H9 (cell line): ENCODE results near the gene PNMA3. TPM values are rescaled to one million over a fixed set of nuclear protein-coding genes. Genes with fewer than 3 reads are reported as not detected.

Experiments used
- DNase-seq: peaks from one replicate; pipeline ENCODE4 v3.0.0-alpha.2; 2017
- H2AFZ ChIP-seq: one replicate; pipeline ENCODE4 v1.6.1; 2013; ENCODE audit warnings: mild to moderate bottlenecking, low read length, control low read depth, moderate library complexity
- H2AK5ac ChIP-seq: 2 replicates; pipeline ENCODE4 v1.6.1; 2013; ENCODE audit warnings: low read length, control low read depth, mixed read lengths; ENCODE audit not compliant: insufficient read length
- H2BK120ac ChIP-seq: one replicate; pipeline ENCODE4 v1.6.1; 2013; ENCODE audit warnings: low read depth, mild to moderate bottlenecking, low read length, control low read depth, inconsistent platforms; ENCODE audit not compliant: poor library complexity, severe bottlenecking
- H2BK12ac ChIP-seq: 2 replicates; pipeline ENCODE4 v1.6.1; 2013; ENCODE audit warnings: low read length, control low read depth, mixed read lengths, low read depth; ENCODE audit not compliant: insufficient read length
- H2BK15ac ChIP-seq: 2 replicates; pipeline ENCODE4 v1.6.1; 2013; ENCODE audit warnings: low read depth, low read length, control low read depth
- H2BK20ac ChIP-seq: one replicate; pipeline ENCODE4 v1.6.1; 2013; ENCODE audit warnings: low read depth, mild to moderate bottlenecking, low read length, control low read depth, inconsistent platforms; ENCODE audit not compliant: poor library complexity, severe bottlenecking
- H2BK5ac ChIP-seq: 2 replicates; pipeline ENCODE4 v1.6.1; 2013; ENCODE audit warnings: low read length, control low read depth, mixed read lengths; ENCODE audit not compliant: insufficient read length
- H3K14ac ChIP-seq: 2 replicates; pipeline ENCODE4 v1.6.1; 2013; ENCODE audit warnings: low read length, control low read depth; ENCODE audit not compliant: insufficient read depth
- H3K18ac ChIP-seq: 2 replicates; pipeline ENCODE4 v1.6.1; 2013; ENCODE audit warnings: low read depth, mild to moderate bottlenecking, mixed read lengths, low read length, control low read depth; ENCODE audit not compliant: insufficient read length
- H3K23ac ChIP-seq: 2 replicates; pipeline ENCODE4 v1.6.1; 2013; ENCODE audit warnings: low read length, control low read depth, mixed read lengths, low read depth; ENCODE audit not compliant: insufficient read length
- H3K23me2 ChIP-seq: 2 replicates; pipeline ENCODE4 v1.6.1; 2013; ENCODE audit warnings: low read depth, mild to moderate bottlenecking, mixed read lengths, low read length, control low read depth; ENCODE audit not compliant: insufficient read length, poor library complexity, severe bottlenecking
- H3K27ac ChIP-seq: 2 replicates; pipeline ENCODE4 v1.5.1; 2013; ENCODE audit warnings: low read length, control low read depth, mixed read lengths, low read depth; ENCODE audit not compliant: insufficient read length
- H3K27me3 ChIP-seq: 2 replicates; pipeline ENCODE4 v1.6.1; 2013; ENCODE audit warnings: low read length, control low read depth, inconsistent platforms; ENCODE audit not compliant: insufficient read depth
- H3K4ac ChIP-seq: 2 replicates; pipeline ENCODE4 v1.6.1; 2013; ENCODE audit warnings: low read depth, mild to moderate bottlenecking, control low read depth, inconsistent platforms, low read length, moderate library complexity
- H3K4me1 ChIP-seq: 2 replicates; pipeline ENCODE4 v1.6.1; 2013; ENCODE audit warnings: low read length, control low read depth, inconsistent platforms; ENCODE audit not compliant: insufficient read depth
- H3K4me2 ChIP-seq: 2 replicates; pipeline ENCODE4 v1.6.1; 2013; ENCODE audit warnings: low read length, control low read depth, mixed read lengths; ENCODE audit not compliant: insufficient read length, insufficient read depth
- H3K56ac ChIP-seq: 2 replicates; pipeline ENCODE4 v1.6.1; 2013; ENCODE audit warnings: low read depth, mild to moderate bottlenecking, mixed read lengths, low read length, control low read depth; ENCODE audit not compliant: insufficient read length
- H3K79me1 ChIP-seq: 2 replicates; pipeline ENCODE4 v1.6.1; 2013; ENCODE audit warnings: low read depth, mild to moderate bottlenecking, moderate library complexity, low read length, control low read depth, inconsistent platforms; ENCODE audit not compliant: insufficient read depth, poor library complexity, severe bottlenecking
- H3K79me2 ChIP-seq: 2 replicates; pipeline ENCODE4 v1.6.1; 2013; ENCODE audit warnings: low read length, control low read depth, inconsistent platforms; ENCODE audit not compliant: insufficient read depth
- H3K9ac ChIP-seq: 2 replicates; pipeline ENCODE4 v1.6.1; 2013; ENCODE audit warnings: low read length, control low read depth, mixed read lengths; ENCODE audit not compliant: insufficient read length; ENCODE audit errors: extremely low read depth
- H3K9me3 ChIP-seq: one replicate; pipeline ENCODE4 v1.6.1; 2013; ENCODE audit warnings: low read depth, low read length, inconsistent platforms; ENCODE audit not compliant: control insufficient read depth
- H3T11ph ChIP-seq: one replicate; pipeline ENCODE4 v1.6.1; 2013; ENCODE audit warnings: mild to moderate bottlenecking, low read length, control low read depth, inconsistent platforms
- H4K20me1 ChIP-seq: one replicate; pipeline ENCODE4 v1.6.1; 2013; ENCODE audit not compliant: control insufficient read depth, insufficient read length, insufficient read depth
- H4K5ac ChIP-seq: 2 replicates; pipeline ENCODE4 v1.6.1; 2013; ENCODE audit warnings: low read depth, mild to moderate bottlenecking, mixed read lengths, low read length, control low read depth; ENCODE audit not compliant: insufficient read length
- H4K8ac ChIP-seq: replicated peaks from 2 replicates; pipeline ENCODE4 v1.6.1; 2013; ENCODE audit warnings: low read length, control low read depth, mixed read lengths, low read depth; ENCODE audit not compliant: insufficient read length
- H4K91ac ChIP-seq: 2 replicates; pipeline ENCODE4 v1.6.1; 2013; ENCODE audit warnings: low read depth, mild to moderate bottlenecking, moderate library complexity, mixed read lengths, low read length, control low read depth; ENCODE audit not compliant: insufficient read length
- H3K27ac Mint-ChIP-seq, 3 experiments: 2 replicates in 2 of 3; 3 replicates in 1 of 3; pipeline ENCODE4 v1.8.0; 2020 to 2021; ENCODE audit warnings: mixed read lengths in 3 of 3, mild to moderate bottlenecking in 1 of 3, moderate library complexity in 1 of 3
- H3K27me3 Mint-ChIP-seq: 2 replicates; pipeline ENCODE4 v1.8.0; 2021; ENCODE audit warnings: low read depth, mild to moderate bottlenecking, moderate library complexity, mixed read lengths
- H3K36me3 Mint-ChIP-seq, 3 experiments: 2 replicates in 2 of 3; 3 replicates in 1 of 3; pipeline ENCODE4 v1.8.0; 2020 to 2021; ENCODE audit warnings: low read depth in 3 of 3, mixed read lengths in 3 of 3; ENCODE audit not compliant: insufficient read depth in 1 of 3
- H3K4me1 Mint-ChIP-seq, 2 experiments: 2 replicates each; pipeline ENCODE4 v1.8.0; 2020; ENCODE audit warnings: mixed read lengths in 2 of 2
- H3K4me3 Mint-ChIP-seq, 2 experiments: 2 replicates in 1 of 2; 3 replicates in 1 of 2; pipeline ENCODE4 v1.8.0; 2020 to 2021; ENCODE audit warnings: mild to moderate bottlenecking in 2 of 2, mixed read lengths in 2 of 2, moderate library complexity in 1 of 2
- H3K9me3 Mint-ChIP-seq, 2 experiments: 2 replicates in 1 of 2; 3 replicates in 1 of 2; pipeline ENCODE4 v1.8.0; 2020; ENCODE audit warnings: mild to moderate bottlenecking in 2 of 2, mixed read lengths in 2 of 2, moderate library complexity in 1 of 2
- WGBS: extraction: QIAGEN DNeasy Blood & Tissue Kit; methylation state at CpG from one replicate; pipeline ENCODE4 v1.1.7; 2013; ENCODE audit warnings: missing lambda C conversion rate, low lambda C conversion rate, mixed read lengths; ENCODE audit not compliant: insufficient read length; ENCODE audit errors: extremely low coverage; 5-methylcytosine and 5-hydroxymethylcytosine counted together
- total RNA-seq: library from RNA; stranded (reverse); gene quantifications from 2 replicates; pipeline ENCODE4 v1.2.1, GENCODE V29; 2021
- TF ChIP-seq, protein P1 (sequence below): fragments of 200-600 bp; sonication (generic); conservative IDR thresholded peaks from 3 replicates; pipeline ENCODE4 v1.8.0; 2021; ENCODE audit warnings: antibody characterized with exemption, mild to moderate bottlenecking

The PNMA3 gene
- total RNA-seq, 1 experiment from 2014 or later, result 9.4 TPM

DNA sequence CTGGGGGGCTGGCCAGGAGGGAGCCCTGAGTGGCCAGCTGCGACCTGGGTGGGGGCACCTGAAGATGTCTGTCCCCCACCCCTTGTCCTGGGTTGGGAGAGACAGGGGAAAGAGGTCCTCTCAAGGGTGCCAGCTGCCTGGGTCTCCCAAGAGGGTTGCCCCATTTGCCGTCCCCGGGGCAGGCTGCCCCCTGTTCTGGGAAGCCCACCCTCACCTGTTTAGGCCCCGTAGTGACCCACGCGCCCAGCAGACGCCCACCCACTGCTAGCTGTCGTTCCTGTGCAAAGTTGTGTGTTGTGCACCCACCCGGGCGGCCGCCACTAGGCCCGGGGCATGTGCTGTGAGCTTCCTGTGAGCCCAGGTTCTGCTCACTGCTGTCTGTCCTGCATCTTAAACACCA lies 25.5 kb upstream of the PNMA3 start:
- Mint-ChIP-seq H3K27ac (peak overlapping the region in 1 of 3 experiments; percentile 48; a peak in 1 of 7 replicates), H3K36me3 (peaks cover 5 to 12% (median 5%) of the 10 kb centered on the region in 3 experiments; a peak in 6 of 7 replicates), H3K4me1 (no peaks in the 10 kb centered on the region), H3K4me3 (no peak overlapping the region), H3K9me3 (peaks cover 62 to 77% of the 10 kb centered on the region in 2 experiments), H3K27me3 (peaks cover 27% of the 10 kb centered on the region)
- H3K4me2 ChIP-seq, result no peak overlapping the region
- no peak overlapping the region for H2BK20ac ChIP-seq
- H4K8ac ChIP-seq, result no peak overlapping the region
- H3K14ac ChIP-seq, result no peak overlapping the region
- no peaks in the 10 kb centered on the region for H3K79me1 ChIP-seq
- H3T11ph ChIP-seq, result no peak overlapping the region
- no CpG with 5 or more reads among the region's 12 CpGs for WGBS
- peaks cover 22% of the 10 kb centered on the region for H3K9me3 ChIP-seq
- no peak overlapping the region for H2AFZ ChIP-seq
- H3K79me2 ChIP-seq, result no peaks in the 10 kb centered on the region
- no peaks in the 10 kb centered on the region for H3K27me3 ChIP-seq
- H3K9ac ChIP-seq, result no peak overlapping the region
- no peak overlapping the region for H4K5ac ChIP-seq
- no peak overlapping the region for H3K23ac ChIP-seq
- H3K56ac ChIP-seq, result no peak overlapping the region
- H2BK5ac ChIP-seq, result no peak overlapping the region
- H4K20me1 ChIP-seq, result no peaks in the 10 kb centered on the region
- H3K27ac ChIP-seq, result no peak overlapping the region
- H3K23me2 ChIP-seq, result peaks cover 5% of the 10 kb centered on the region
- H2BK120ac ChIP-seq, result no peak overlapping the region
- TF ChIP-seq, protein P1, sequence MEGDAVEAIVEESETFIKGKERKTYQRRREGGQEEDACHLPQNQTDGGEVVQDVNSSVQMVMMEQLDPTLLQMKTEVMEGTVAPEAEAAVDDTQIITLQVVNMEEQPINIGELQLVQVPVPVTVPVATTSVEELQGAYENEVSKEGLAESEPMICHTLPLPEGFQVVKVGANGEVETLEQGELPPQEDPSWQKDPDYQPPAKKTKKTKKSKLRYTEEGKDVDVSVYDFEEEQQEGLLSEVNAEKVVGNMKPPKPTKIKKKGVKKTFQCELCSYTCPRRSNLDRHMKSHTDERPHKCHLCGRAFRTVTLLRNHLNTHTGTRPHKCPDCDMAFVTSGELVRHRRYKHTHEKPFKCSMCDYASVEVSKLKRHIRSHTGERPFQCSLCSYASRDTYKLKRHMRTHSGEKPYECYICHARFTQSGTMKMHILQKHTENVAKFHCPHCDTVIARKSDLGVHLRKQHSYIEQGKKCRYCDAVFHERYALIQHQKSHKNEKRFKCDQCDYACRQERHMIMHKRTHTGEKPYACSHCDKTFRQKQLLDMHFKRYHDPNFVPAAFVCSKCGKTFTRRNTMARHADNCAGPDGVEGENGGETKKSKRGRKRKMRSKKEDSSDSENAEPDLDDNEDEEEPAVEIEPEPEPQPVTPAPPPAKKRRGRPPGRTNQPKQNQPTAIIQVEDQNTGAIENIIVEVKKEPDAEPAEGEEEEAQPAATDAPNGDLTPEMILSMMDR, result no peak
- no peak overlapping the region for H3K4ac ChIP-seq
- H2AK5ac ChIP-seq, result no peak overlapping the region
- no peaks in the 10 kb centered on the region for H3K4me1 ChIP-seq
- no peak overlapping the region for H2BK15ac ChIP-seq
- no peak overlapping the region for H3K18ac ChIP-seq
- H4K91ac ChIP-seq, result no peak overlapping the region
- DNase-seq, result no peak
- H2BK12ac ChIP-seq, result no peak overlapping the region
